Breast epithelium (tissue), 3 donors: ENCODE measurements around the gene DBP.

ENCODE experiments used
- CTCF ChIP-seq, 3 donors: fragments of 450-650 bp; IDR thresholded peaks; one replicate each; pipeline ENCODE4 v1.5.1; 2016 to 2017; ENCODE audit warnings: antibody characterized with exemption in 3 of 3, mild to moderate bottlenecking in 3 of 3, moderate library complexity in 3 of 3
- POLR2A ChIP-seq: fragments of 450-650 bp; IDR thresholded peaks from one replicate; pipeline ENCODE4 v1.6.1; 2016; ENCODE audit warnings: antibody characterized with exemption, mild to moderate bottlenecking, moderate library complexity

GRCh38 chr19:48587387-48587786 is 49.8 kb downstream of the DBP start:
- TF ChIP-seq CTCF (IDR thresholded peaks at IDR 0.05) (no peak), POLR2A (no peak)
